Measurements from ENCODE around the gene CLPSL2. TPM values are rescaled to one million over a fixed set of nuclear protein-coding genes. Genes with fewer than 3 reads are reported as not detected.
"Not testable (repeated sequence)": the region's sequence is repeated elsewhere in the genome, so short reads cannot be mapped to it uniquely, and the experiment has no call there.

The CLPSL2 gene, protein sequence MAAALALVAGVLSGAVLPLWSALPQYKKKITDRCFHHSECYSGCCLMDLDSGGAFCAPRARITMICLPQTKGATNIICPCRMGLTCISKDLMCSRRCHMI
- total RNA-seq: not detected in 2 replicates

DNA sequence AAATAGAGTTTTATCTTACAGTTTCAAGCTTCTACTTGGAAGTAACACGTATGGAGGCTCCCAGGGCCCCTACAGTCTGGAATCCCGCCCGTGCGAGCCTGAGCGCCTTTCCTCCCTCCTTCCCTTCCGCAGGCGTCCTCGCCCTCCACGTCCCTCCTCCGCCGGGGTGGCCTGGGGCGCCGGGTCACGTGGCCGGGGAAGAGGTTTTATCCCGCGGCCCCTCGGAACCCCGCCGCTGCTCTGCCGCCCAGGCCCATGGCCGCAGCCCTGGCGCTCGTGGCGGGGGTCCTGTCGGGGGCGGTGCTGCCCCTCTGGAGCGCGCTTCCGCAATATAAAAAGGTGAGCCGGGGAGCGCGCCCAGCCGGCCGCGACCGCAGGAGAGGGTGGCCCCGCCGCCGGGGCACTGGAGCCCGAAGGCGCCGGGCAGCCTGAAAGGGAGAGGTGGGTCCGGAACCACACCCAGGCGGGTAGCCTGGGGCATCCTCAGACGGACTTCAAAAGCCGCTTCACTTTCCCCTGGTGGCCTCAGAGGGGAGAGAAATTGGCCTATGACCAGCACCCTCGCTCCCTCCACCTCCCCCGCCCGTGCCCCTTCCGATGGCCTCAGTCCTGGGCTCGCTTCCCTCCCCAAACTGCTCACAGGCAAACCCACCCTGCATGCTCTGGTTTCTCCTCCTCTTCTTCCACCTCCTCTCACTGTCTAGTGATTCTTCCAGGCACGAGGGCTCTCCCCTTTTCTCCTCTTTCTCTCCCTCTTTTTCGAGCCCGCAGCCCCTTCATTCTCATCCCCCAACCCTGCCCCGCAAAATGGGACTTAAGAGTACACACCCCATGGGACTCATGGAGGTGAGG is at the start of gene CLPSL2:
Gene CLPSL2 (plus strand): TSS at position 235 of the 852 bp plus-strand sequence. CDS start 21 bp downstream, at position 256.
- no peak for DNase-seq (ENCODE audit: low read depth in 2 of 2)

DNA sequence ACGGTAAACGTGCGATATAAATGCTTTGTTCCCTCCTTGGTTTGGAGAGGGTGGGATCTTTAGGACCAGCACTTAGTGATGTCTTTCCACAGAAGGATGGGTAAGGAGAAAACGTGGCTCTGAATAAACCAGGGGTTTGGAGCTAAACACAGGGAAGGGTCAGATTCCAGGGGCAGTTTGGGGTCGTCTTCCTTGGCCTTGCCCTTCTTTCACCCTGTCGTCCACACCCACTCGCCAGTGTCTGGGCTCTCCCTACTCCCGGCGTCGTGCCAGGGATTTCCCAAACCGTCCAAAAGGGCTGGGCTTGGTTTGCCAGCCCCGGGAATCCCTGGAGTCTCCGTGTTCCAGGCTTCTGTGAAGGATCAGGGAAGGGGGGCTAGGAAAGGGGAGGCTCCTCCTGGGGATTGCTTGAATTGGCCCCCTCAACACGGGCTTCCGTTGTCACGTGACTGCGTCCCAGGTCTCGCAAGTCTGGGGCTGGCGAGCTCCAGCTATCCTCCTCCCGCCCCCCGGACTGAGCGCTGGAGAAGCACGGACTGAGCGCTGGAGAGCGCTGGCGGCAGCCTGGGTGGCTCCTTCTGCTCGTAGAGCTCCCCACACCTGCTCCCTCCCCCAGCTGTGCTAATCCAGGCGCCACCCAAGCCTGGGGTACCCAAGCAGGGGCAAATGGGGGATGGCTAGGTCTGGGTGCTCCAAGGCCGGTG is 49.0 kb upstream of the CLPSL2 start:
- peak in 1 of 2 donors; percentile 70 for DNase-seq (ENCODE audit: low read depth in 2 of 2)

DNA sequence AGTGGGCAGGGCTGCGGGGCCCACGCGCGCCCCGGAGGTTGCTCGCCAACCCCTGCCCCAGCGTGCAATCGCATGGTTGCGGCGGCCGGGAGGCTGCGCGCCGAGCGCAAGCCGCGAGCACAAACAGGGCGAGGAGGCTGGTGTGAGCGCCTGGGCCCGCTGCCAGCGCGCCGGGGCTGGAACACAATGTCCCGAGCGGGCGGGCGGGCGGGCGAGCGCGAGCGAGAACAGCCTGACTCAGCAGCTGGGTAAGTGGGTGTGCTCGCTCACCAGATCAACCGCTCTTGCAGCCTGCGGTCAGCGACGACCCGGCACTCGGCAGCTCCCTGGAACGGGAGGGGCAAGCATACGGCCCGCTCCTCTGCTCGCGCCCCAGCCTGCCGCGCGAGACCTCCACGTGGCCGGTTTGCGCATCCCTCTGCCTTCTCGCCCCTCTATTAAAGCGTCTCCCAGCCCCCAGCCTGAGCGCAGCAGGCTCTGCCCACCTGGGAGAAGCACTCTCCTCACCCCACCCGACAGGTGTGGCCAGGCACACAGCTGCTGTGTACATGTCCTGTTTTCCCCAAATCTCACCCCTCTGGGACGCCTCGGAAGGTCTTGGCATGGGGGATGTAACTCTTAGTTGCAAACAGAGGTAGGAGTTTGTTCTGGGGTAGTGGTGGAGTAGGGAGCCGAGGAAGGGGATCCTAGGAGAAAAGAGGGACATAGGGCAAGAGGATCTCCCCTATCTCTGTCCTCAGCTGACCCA is 48.3 kb upstream of the CLPSL2 start:
- peak; percentile 75 to 95 for DNase-seq (ENCODE audit: low read depth in 2 of 2)

DNA sequence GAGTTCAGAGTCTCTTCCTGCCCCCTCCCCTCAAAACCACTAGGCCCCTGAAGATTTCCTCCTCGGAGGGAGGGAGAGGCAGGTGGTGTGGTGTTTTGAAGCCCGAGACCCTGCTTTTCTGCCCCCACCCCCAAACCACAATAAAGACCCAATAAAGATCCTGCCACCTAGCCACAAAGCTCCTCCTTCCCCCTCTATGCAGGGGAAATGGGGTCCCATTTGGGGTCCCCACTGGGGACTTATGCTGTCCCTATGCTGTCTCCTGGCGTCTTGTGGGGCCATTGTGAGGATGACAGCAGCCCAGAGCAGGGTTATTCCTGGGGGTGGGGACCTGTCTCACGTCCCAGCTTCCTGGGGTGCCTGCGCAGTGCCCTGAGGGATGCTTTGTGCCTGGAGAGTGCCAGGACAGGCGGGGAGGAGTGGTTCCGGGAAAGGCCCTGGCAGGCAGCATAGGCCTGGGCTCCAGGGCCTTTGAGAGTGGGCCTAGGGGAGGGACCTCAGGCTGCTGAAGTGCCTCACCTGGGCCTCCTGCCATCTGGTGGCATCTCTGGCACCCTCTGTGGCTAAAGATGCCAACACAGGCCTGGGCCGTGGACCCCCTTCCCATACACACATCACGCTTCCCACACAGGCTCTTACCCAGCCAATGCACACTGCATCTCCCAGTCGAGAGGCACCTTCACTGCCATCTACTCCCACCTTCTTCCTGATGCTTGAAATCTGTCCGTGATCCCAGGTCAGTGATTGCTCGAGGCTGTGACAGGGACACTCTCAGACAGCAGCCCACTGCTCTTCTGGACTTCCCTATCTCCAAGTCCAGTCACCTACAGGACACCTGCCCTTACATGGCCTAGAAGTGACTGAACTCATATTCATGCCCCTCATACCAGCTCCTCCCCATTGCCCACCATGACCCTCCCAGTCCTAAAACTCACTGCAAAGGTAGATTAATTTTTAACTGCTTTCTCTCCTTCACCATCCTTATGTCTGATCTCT is 47.4 kb upstream of the CLPSL2 start:
- DNase-seq (ENCODE audit: low read depth in 2 of 2): no peak

DNA sequence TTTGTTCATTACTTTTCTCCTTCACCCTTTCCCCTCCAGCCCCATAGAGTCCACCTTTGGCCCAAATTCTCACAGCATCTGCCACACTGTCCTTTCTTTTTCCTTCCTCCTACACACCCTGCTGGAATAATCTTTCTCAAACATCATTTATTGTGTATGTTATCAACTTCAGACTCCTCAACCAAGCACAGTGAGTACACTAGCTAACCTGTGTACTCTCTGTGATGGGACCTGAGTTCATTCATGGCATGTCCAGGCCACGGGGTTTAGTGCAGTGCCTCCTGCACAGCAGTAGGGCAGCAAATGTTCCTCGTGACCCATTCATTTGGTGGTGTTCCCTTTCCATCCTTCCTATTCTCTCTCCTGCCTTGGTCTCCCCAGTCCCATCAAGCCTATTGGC is 46.7 kb upstream of the CLPSL2 start:
- DNase-seq (ENCODE audit: low read depth in 2 of 2): no peak

DNA sequence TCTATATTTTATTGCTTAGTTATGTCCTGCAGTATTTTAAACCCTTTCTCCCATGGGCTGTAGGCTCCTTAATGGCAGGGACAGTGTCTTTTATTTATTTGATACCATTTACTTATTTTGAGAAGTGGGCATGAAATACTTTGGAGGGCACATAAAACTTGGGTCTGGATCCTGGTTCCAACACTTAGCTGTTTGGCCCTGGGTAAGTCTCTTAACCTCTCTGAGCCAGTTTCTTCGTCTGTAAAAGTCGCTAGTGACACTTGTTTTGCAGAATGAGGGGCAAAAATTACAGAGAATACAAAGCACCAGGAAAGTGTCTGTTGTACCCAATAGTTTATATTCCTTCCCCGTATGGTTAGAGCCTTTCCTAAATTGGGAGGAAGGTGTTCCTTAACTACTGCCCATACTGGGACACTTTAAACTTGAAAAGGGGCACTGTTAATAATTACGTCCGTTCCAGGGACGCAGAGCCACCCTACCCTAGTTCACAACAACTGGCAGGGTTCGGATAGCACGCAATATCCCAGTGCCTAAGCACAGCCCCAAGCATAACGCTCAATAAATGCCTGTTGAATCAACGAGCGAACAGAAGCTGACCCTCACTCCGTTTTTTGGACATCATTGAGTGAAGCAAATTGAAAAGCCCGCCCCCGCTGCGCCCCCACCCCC is 45.5 kb upstream of the CLPSL2 start:
- no peak for DNase-seq (ENCODE audit: low read depth in 2 of 2)

DNA sequence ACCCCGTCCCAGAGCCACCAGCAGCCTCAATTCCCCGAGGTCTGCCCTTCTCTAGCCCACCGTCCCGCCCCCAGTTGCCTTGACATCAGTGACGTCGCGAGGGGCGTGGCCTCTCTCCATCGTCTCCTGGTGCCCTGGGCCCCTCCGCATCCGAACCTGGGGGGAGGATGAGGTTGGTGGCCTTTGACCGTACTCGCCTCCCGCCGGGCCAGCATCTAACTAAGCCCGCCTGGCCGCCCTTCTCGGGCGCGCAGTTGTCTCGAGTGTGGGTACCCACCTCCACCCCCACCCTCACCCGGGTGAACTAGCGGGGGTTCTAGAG is 45.0 kb upstream of the CLPSL2 start:
- DNase-seq (ENCODE audit: low read depth in 2 of 2): peak; percentile 69 to 86

DNA sequence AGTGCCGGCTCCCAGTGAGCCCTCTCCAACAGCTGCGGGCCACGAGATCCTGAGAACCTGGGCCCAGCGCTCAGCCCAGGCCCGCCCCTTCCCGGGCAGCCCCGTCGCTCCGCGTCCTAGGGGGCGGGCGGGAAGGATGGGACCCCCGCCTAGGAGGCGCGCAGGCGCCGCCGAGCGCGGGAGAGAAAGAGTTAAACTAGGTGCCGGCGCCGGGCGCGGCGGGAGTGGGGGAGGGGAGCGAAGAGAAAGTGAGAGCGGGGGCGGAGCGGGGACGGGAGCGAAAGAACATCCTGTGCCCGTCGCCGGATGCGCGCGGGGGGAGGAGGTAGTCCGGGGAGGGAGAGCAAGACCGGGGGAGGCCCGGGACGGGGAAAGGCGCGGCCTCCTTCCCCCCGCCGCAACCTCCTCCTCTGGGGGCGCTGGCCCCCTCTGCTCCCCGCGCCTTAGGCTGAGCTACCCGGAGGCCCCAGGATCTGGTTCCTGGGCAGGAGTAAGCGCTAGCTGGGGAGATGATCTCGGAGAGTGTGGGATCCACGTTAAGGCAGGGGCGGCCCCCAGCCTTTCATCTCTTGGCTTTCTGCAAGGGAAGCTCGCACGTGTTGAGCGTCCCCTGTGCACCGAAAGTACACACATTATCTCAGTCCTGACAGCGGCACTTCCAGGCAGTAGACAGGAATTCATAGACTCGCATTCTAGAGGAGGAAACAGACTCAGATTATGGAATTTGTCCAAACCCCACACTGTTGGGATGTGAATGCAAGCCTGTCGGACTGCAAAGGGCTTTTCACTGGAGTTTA is 44.5 kb upstream of the CLPSL2 start:
- peak; percentile 84 to 92 for DNase-seq (ENCODE audit: low read depth in 2 of 2)

DNA sequence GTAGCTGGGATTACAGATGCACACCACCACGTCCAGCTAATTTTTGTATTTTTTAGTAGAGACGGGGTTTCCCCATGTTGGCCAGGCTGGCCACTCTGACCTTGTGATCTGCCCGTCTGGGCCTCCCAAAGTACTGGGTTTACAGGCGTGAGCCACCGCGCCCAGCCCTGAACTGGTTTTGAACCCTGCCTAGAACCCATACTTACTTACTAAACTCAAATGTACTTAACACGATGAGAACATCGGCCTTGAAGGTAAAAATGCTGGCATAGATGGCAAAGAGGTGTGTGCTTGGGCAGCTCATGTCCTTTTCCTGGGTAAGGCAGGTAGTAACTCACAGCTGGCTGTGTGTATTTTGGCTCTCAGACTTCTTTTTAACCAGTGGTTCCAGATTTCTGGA is 42.8 kb upstream of the CLPSL2 start:
- DNase-seq (ENCODE audit: low read depth in 2 of 2): no peak

DNA sequence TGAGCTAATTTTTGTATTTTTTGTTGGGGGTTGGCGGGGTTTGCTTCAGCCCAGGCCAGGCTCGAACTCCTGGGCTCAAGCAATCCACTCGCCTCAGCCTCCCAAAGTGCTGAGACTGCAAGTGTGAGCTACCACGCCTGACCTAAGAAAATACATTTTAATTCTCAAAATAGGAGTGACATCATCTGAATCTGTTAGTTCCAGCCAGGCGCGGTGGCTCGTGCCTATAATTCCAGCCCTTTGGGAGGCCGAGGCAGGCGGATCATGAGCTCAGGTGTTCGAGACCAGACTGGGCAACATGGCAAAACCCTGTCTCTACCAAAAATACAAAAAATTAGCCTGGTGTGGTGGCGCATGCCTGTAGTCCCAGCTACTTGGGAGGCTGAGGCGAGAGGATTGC is 42.1 kb upstream of the CLPSL2 start:
- not testable (repeated sequence) for DNase-seq (ENCODE audit: low read depth in 2 of 2)

DNA sequence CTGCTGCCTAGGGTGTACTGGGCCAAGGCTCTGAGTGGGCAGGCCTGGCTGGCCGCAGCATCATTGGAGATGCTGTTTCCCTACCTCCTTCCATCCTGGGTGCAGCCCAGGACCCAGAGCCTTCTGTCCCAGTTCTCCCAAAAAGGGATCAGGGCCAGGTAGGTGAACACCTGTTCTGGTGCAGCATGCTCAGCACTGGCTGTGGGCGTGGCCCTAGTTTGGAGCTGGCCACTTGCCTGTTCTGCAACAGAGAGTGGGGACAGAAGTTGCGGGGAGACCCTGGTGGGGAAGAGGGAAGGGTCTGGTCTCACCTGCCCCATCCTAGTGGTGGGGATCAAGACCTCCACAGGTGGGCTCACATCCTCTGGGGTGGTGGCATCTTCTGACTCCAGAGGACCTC is 40.9 kb upstream of the CLPSL2 start:
- no peak for DNase-seq (ENCODE audit: low read depth in 2 of 2)

DNA sequence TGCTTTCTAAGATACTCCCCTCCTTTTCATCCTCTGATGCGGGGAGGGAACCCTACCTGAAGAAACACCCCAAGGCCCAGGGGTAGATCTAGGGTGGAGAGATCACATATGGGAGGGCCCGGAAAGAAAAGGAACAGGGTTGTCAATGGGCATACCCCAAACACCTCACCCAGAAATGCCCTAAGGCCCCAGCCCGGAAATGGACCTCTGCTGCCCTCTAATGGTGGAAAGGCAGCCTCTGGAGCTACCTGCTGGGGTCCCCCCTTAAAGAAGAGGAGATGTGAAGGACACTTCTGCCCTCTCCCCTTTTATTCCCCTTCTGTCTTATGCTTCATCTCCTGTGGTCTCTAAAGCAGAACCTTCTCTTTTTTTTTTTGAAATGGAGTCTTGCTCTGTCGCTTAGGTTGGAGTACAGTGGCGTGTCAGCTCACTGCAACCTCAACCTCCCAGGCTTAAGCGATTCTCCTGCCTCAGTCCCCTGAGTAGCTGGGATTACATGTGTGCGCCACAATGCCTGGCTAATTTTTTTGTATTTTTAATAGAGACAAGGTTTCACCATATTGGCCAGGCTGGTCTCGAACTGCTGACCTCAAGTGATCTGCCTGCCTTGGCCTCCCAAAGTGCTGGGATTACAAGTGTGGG is 40.0 kb upstream of the CLPSL2 start:
- peak in 1 of 2 donors; percentile 58 for DNase-seq (ENCODE audit: low read depth in 2 of 2)

DNA sequence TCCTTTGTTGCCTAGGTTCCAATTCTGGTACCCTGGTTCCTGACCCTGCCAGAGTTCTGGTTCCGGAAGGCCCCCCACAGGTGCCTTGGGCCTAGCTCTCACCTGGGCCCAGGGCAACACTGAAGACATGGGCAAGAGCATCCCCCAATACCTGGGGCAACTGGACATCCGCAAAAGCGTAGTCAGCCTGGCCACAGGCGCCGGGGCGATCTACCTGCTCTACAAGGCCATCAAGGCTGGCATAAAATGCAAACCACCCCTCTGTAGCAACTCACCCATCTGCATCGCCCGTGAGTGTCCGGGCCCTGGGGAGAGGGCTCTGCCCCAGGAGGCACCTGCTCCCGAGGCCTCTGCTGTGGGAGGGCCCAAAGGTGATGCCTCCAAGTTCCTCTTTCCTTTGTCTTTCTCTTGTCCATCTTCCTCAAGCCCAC is 39.4 kb upstream of the CLPSL2 start, which contains the start of gene ARMC12:
Gene ARMC12 (plus strand): TSS at position 51 of the 431 bp plus-strand sequence. CDS start 77 bp downstream, at position 128.
- DNase-seq (ENCODE audit: low read depth in 2 of 2): no peak

DNA sequence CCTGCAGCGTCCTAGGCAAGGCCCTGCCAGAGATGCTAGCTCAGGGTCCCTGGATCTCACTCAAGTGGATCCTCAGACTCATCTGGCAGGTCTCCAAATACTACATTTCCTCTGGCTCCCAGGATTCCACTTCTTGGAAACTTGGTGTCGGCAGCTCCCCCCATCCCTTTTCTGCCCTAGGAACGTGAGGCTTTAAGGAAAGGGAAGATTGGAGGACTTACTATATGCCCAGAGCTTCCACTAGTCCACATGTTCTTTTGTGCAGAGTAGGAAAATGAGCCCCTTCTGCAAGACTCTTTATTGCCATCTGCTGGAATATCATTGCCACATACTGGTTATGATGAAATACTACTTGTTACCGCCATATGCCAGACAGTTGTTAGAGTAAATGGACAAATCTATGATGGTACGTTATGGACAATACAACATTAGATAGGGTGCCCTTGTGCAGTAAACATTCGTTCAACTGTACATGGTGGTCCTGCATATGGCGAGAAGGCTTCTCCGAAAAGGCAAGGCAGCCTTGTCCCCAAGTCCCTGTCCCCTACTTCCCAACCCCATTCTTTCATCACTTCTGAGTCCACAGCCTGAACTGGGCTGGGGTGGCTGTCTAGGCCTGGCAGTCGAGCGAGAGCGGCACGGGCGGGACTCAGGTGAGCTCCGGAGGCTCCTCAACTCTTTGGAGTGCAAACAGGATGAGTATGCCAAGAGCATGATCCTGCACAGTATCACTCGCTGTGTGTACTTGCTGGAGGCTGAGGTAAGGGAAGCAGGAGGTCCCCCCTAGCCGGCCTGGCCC is 38.8 kb upstream of the CLPSL2 start:
- peak; percentile 82 to 83 for DNase-seq (ENCODE audit: low read depth in 2 of 2)

DNA sequence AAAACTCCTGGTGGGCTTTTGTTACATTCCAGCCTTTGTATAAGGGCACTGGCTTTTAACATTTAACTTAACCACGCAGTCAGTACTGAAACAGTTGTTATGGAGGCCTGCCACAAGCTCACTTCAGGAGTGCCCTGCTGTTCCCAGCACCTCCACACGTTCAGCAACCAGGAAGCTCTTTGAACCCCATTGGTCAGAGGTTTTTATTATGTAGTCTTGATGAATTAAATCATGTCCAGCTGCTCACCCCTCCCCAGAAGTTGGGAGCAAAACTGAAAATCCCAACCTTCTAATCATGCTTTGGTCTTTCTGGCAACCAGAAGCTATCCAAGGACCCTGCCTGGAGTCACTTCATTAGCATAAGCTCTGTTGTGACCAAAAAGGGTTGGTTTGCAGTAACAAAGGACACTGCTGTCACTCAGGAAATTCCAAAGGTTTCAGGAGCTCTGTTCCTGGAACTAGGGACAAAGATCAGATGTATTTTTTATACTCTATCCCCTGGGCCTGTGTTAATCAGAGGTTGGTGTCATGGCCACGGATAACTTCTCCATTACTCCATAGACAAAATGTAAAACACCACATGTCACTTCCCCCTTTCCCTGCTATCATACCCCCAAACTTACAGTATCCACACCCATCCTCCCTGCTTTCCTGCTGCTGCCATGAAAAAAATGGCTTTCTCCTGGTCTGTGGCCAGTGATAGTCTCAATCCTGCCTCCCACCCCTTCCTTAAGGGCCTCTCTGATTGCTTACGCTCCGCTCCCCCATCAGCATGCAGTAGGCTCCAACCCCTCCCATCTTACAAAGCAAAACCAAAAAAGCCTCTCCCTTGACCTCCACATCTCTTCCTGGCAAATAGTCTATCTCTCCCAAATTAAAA is 36.5 kb upstream of the CLPSL2 start:
- no peak for DNase-seq (ENCODE audit: low read depth in 2 of 2)

DNA sequence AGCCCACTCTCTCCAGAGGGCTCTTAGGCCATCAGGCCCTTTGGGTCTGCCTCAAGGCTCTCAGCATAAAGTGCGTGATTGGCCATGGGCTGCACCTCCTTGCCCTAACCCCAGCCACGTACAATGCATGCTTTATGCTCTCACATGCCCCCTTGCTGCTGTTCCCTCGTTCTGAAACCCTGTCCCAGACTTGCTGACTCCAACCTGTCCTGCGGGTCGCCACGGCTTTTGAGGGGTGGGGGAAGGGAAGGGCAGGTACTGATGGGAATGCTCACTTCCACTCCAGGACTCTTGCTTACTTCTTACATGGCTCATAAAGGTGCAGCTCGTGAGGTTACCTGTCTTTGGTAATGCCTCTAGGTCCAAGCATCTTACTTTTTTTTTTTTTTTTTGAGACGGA is 33.6 kb upstream of the CLPSL2 start:
- DNase-seq (ENCODE audit: low read depth in 2 of 2): no peak

DNA sequence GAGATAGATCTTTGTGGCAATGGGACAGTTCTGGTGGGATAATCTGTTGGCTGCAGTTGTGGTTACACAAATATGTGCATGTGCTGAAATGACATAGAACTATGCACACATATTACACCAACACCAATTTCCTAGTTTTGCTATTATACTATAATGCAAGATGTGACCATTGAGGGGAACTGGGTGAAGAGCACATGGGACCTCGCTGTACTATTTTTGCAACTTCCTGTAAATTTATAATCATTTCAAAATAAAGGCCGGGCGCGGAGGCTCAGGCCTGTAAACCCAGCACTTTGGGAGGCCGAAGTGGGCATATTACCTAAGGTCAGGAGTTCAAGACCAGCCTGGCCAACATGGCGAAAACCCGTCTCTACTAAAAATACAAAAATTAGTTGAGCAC is 30.9 kb upstream of the CLPSL2 start:
- DNase-seq (ENCODE audit: low read depth in 2 of 2): no peak

Measured in dermis microvascular lymphatic vessel endothelial cell (primary cell).